ENCODE measurements around the gene ETFDH.
"Not testable (repeated sequence)": the region's sequence is repeated elsewhere in the genome, so short reads cannot be mapped to it uniquely, and the experiment has no call there.

Gene ETFDH

DNA sequence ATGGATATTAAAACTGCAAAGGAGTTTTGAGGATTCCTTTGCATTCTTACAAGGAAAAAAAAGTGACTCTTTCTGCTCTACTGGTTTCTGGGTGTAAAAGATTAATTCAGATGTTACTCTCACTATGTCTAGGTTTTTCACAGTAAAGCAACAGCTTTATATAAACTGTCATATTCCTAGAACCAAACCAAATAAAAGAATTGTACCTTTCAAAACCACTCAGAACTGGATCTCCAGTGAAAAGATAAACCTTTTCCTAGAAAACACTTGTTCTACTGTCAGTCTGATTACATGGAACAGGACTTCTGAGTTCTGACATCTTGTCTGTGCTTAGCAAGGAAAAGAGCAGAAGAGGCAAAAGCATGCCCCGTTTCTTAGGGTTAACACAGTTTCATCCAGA is 56.1 kb downstream of the ETFDH start:
- no peak for DNase-seq (ENCODE audit: low read depth)
- no peak for TF ChIP-seq CTCF (IDR thresholded peaks at IDR 0.05; ENCODE audit: low read depth, low read length)
- TF ChIP-seq MAX (IDR thresholded peaks at IDR 0.05; ENCODE audit: low read depth, low read length), result no peak
- no peak overlapping the region for H3K4me3 ChIP-seq (ENCODE audit: low read depth, low read length)

DNA sequence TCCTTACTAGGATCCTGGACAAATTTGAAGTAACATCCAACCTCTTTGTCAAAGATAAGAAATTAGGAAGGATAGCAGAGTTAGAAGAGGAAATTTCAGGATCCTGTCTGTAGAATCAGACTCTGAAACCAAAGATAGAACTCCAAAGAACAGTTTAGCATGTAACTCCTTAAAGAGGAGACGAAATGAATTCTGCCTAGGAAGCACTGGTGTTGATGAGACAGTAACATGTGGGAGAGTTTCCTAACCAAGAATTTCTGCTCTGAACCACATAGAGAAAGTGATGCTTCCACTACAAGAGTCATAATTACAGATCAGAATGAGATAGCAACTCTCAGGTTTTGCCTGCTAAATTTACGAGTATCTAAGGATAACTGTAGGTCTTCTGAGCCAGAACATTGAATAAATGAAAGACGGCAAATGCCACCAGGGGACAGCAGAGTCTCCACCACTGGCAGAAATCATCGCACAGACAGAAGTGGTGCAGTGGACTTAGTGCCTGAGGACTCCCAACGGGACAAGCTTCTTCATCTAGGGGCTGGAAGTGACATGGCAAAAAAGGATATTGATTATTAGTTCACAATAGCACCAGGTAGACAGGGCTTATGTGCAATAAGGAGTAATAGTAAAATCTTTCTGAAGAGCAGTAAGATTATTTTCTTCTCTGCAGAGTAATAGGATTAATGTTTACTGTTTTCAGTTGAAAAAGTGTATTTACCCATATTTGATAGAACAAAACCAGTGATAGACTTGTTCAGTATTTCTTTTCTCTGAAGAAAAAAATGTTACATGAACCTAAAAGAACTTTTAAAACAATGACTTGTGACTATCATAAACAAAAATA is 57.8 kb downstream of the ETFDH start:
- peak; percentile 53 for DNase-seq (ENCODE audit: low read depth)
- no peak overlapping the region for H3K4me3 ChIP-seq (ENCODE audit: low read depth, low read length)
- TF ChIP-seq MYC (IDR thresholded peaks at IDR 0.05; ENCODE audit: low read depth, low read length) (no peak), MAX (IDR thresholded peaks at IDR 0.05; ENCODE audit: low read depth, low read length) (no peak), POLR2A (IDR thresholded peaks at IDR 0.05; ENCODE audit: extremely low read depth, insufficient read length) (no peak), CTCF (IDR thresholded peaks at IDR 0.05; ENCODE audit: low read depth, low read length) (peak; percentile 55)

DNA sequence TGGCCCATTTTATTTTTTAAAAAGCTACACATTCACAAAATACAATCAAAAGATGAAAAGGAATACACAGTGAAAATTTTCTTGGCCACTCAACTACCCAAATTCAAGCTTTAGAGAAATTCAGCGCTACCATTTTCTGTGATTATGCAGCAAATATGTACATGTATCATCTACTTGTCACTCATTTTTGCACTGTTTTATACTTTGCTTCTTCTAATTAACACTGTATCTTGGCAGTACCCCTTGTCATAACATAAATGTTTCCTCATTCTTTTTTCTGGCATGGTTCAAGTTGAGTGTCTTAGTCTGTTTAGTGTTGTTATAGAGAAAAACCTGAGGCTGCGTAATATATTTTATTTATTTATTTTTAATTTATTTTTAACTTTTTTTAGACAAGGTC is 66.8 kb downstream of the ETFDH start:
- no peak for TF ChIP-seq CTCF (IDR thresholded peaks at IDR 0.05; ENCODE audit: low read depth, low read length)
- TF ChIP-seq POLR2A (IDR thresholded peaks at IDR 0.05; ENCODE audit: extremely low read depth, insufficient read length), result no peak
- TF ChIP-seq MAX (IDR thresholded peaks at IDR 0.05; ENCODE audit: low read depth, low read length), result no peak
- no peak for DNase-seq (ENCODE audit: low read depth)
- no peak overlapping the region for H3K4me3 ChIP-seq (ENCODE audit: low read depth, low read length)

DNA sequence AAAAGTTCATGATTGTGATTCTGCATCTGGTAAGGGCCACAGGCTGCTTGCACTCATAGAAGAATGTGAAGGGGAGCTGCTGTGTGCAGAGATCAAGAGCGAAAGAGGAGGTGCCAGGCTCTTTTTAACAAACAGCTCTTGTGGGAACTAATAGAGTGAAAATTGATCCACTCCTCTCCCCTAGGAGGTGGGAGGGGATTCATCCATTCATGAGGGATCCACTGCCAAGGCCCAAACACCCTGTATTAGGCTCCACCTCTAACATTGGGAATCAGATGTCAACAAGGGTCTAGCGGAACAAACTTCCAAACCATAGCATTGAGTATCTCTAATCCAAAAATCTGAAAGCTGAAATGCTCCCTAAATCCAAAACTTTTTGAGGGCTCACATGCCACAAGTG is 67.5 kb downstream of the ETFDH start:
- DNase-seq (ENCODE audit: low read depth), result no peak
- TF ChIP-seq CTCF (IDR thresholded peaks at IDR 0.05; ENCODE audit: low read depth, low read length), result no peak
- TF ChIP-seq MAX (IDR thresholded peaks at IDR 0.05; ENCODE audit: low read depth, low read length), result no peak
- no peak for TF ChIP-seq MYC (IDR thresholded peaks at IDR 0.05; ENCODE audit: low read depth, low read length)
- TF ChIP-seq POLR2A (IDR thresholded peaks at IDR 0.05; ENCODE audit: extremely low read depth, insufficient read length), result no peak
- no peak overlapping the region for H3K4me3 ChIP-seq (ENCODE audit: low read depth, low read length)

GRCh38 chr4:158741326-158742021 is 69.4 kb downstream of the ETFDH start:
- TF ChIP-seq POLR2A (IDR thresholded peaks at IDR 0.05; ENCODE audit: extremely low read depth, insufficient read length) (no peak), CTCF (IDR thresholded peaks at IDR 0.05; ENCODE audit: low read depth, low read length) (no peak), MYC (IDR thresholded peaks at IDR 0.05; ENCODE audit: low read depth, low read length) (no peak), MAX (IDR thresholded peaks at IDR 0.05; ENCODE audit: low read depth, low read length) (no peak)
- no peak overlapping the region for H3K4me3 ChIP-seq (ENCODE audit: low read depth, low read length)
- no peak for DNase-seq (ENCODE audit: low read depth)

GRCh38 chr4:158746537-158746936 is 74.4 kb downstream of the ETFDH start:
- not testable (repeated sequence) for H3K4me3 ChIP-seq (ENCODE audit: low read depth, low read length); DNase-seq (ENCODE audit: low read depth)

Data from NB4 (cell line).